HG03571 (cell line): ENCODE results near the gene IGFN1.

Experiments
- ATAC-seq: cut with Tn5 transposase; IDR thresholded peaks from one replicate; pipeline ENCODE4 v1.9.1; 2021; ENCODE audit not compliant: unreplicated experiment

The IGFN1 gene

DNA sequence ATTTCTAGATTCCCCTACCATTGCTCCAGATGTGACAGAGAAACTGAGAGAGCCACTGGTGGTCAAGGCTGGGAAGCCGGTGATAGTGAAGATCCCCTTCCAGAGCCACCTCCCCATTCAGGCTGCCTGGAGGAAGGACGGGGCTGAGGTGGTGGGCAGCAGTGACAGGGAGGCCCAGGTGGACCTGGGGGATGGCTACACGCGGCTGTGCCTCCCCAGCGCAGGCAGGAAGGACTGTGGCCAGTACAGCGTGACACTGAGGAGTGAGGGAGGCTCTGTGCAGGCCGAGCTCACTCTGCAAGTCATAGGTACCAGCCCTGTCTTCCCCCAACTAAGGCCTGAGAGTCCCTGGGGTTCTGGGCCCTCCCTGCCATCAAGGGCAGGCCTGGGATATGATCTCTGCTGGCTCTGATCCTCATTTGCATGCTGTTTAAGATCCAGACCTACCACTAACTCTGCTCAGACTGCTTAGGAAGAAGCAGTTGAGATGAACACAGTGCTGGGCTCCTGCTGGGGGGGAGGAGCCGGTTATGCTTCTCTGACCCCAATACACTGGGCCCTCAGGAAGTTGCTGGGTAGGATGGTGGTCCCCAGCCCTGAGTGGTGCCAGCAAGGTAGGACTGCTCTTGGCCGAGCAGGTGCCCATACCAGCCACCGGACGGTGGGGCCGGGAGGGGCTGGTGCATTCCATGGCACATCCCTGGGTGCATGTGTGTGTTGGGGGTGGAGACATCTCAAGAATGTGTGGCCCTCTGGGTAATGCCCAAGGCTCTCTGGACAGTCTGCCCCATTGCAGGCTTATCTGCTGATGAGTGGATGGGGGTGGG is 25.1 kb downstream of the IGFN1 start:
- no peak for ATAC-seq

DNA sequence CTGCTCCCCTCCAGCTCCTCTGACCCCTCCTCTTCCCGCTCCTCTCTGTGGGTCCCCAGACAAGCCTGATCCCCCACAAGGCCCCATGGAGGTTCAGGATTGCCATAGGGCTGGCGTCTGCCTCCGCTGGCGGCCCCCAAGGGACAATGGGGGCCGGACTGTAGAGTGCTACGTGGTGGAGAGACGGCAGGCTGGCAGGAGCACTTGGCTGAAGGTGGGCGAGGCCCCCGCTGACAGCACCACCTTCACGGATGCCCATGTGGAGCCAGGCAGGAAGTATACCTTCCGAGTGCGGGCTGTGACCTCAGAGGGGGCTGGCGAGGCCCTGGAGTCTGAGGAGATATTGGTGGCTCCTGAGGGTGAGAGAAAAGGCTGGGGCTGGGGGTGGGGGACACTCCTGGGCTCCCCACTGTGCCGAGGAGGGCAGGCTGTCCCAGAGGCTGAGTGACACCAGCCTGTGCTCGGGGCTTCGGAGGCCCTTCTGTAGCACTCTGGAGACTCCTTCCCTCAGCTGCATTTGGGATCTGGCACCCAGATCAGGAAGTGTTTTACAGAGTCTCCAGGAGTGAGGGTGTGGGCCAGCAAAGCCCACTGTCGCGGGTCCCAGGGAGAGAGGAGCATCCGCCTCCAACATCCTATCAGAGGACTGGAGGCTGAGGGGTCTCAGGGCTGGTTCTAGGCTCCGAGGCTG is 25.9 kb downstream of the IGFN1 start:
- no peak for ATAC-seq

DNA sequence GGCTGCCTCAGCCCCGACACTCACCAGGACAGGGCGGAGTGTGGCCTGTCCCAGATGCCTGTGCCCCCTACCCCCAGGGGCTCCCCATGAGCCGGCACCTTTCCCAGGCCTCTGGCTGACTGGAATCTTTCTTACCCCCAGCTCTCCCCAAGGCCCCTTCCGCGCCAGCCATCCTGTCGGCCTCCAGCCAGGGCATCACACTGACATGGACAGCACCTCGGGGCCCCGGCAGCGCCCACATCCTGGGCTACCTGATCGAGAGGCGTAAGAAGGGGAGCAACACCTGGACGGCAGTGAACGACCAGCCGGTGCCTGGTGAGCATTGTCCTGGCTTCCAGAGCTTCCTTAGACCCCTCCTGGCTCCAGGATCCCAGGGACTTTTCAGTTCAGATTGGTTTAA is 26.5 kb downstream of the IGFN1 start:
- ATAC-seq = no peak

DNA sequence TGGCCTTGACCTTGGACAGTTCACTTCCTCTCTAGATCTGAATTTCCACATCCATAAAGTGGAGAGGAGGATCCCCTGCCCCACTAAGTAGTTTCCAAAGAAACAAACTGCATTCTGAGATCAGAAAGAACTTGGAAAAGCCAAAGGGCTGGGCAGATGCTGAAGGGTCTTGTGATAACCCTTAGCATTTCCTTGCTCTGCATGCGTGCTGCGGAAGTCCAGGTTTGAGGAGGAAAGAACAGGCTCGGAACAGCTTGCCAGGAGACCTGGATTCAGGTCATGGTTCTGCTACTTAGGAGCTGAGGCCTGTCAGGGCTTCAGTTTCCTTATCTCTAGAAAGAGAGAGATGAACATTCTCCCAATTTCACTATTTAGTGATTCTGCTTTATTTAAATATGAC is 27.2 kb downstream of the IGFN1 start:
- ATAC-seq = no peak

DNA sequence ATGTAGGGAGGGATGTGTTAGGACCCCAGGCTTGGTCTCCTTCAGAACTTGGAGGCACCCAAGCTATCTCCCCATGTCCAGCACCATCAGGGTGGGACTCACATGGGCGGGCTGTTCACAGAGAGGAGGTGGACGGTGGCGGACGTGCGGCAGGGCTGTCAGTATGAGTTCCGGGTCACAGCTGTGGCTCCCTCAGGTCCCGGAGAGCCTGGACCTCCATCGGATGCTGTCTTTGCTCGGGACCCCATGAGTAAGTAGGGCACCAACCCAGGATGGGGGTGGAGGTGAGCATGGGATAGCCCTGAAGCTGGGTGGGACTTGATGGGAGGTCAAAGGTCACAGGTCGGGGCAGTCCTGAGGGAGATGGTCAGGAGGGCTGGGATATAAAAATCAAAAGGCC is 27.8 kb downstream of the IGFN1 start:
- ATAC-seq = no peak

DNA sequence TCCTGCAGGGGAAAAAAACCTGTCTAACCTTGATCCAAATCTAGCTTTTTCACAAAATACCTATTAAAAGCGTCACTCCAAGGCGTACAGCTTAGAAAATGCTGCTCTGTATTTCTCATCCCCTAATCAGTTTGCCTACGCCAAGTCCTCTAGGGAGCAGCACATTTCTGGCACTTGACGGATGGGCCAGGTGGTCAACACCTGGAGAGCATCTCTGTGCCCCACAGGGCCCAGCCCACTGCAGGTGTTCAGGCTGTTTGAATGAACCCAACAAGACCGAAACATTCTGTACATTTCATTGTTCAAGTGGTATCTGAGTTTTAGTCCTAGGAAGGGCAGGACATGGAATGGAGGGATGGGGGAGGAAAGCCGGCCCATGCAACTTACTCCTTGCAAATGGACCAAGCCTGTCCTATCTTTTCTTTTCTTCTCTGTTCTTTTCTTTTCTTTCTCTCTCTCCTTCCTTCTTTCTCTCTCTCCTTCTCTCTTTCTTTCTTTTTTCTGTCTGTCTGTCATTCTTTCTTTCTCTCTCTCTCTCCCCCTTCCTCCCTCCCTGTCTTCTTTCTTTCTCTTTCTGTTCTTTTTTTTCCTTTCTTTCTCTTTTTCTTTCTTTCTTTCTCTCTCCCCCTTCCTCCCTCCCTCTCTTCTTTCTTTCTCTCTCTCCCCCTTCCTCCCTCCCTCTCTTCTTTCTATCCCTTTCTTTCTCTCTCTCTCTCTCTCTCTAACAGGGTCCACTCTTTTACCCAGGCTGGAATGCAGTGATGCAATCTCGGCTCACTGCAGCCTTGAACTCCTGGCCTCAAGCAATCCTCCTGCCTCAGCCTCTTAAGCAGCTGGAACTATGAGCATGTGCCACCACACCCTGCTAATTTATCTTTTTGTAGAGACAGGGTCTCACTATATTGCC is 29.1 kb downstream of the IGFN1 start:
- ATAC-seq = no peak

DNA sequence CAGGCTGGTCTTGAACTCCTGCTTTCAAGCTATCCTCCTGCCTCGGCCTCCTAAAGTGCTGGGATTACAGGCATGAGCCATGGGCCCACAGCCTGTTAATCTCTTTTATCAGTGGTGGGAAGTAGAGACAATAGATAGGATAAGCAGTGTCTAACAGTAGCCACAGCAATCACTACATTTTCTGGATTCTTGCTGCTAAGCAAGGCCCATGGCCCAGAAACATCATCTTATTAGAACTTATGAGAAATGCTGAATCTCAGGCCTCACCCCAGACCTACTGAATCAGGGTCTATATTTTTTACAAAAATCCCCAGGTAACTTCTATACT is 29.7 kb downstream of the IGFN1 start:
- no peak for ATAC-seq

DNA sequence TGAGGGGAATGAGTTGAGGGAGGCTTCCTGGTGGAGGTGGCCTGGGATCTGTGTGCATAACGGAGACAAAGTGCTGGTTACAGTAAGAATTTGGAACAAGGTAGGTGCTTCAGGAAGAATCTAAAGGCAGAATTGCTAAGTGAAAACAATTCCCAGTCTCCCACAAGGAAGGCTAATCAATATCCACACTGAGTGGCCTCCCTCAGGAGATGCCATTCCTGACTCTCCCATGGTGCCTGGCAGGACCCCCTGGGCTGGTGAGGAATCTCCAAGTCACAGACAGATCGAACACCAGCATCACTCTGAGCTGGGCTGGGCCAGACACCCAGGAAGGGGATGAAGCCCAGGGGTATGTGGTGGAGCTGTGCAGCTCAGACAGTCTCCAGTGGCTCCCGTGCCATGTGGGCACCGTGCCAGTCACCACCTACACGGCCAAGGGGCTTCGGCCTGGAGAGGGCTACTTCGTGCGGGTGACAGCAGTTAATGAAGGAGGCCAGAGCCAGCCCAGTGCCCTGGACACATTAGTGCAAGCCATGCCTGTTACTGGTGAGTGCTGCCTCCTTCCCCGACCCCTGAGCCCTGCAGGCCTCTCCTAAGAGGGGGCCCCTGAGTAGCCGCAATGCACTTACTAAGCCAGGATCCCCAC is 30.7 kb downstream of the IGFN1 start:
- ATAC-seq = no peak

DNA sequence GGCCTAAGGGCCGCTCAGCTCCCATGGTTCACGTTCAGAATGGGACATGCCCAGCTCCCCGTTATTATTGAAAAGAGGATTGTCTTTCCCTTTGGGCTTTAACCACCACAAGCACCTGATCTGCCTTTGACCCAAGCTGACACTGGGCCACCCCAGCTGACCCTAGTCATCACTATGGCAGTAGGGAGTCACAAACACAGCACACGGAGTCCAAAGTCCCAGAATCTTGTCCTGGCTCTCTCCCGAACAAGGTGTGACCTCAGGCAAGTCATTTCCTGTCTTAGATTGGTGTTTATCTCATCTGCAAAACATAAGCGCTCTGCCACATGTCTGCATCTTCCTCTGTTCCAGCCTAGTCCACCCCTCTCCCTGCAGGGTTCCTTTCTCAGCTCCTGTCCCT is 31.5 kb downstream of the IGFN1 start:
- ATAC-seq = no peak

DNA sequence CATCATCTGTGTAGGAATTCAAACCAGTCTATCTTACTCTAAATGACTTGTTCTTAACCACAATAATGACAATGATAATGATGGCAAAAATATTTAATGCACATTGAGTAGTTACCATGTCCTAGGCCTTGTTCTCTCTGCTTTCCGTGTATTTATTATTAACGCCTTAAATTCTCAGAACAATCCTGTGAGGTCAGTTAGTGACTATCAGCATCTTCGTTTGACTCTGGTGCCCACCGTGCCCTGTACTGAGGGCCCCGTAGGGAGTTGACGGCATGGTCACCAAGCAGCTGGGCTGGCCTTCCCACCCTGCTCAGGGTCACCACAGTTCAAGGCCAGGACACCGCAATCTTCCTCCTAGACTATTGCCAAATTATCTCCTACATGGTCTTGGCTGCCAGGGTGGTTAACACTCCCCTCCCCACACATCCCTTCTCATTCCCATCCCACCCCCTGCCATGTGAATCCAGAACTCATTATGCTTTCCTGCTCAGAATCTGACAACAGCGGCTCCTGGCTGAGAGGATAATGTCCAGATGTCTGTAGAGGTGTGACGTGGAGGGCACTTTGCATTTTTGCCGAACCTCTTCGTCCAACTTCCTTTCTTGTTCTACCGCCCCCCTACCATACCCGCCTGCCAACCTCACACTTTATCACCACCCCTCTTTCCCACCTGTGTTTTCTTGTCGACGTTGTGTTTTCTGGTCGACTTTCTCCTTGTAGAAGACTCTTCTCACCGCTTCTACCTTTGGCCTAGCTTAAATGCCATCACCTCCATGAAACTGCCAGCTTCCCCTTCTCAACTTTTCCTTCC is 33.4 kb downstream of the IGFN1 start:
- ATAC-seq = no peak

DNA sequence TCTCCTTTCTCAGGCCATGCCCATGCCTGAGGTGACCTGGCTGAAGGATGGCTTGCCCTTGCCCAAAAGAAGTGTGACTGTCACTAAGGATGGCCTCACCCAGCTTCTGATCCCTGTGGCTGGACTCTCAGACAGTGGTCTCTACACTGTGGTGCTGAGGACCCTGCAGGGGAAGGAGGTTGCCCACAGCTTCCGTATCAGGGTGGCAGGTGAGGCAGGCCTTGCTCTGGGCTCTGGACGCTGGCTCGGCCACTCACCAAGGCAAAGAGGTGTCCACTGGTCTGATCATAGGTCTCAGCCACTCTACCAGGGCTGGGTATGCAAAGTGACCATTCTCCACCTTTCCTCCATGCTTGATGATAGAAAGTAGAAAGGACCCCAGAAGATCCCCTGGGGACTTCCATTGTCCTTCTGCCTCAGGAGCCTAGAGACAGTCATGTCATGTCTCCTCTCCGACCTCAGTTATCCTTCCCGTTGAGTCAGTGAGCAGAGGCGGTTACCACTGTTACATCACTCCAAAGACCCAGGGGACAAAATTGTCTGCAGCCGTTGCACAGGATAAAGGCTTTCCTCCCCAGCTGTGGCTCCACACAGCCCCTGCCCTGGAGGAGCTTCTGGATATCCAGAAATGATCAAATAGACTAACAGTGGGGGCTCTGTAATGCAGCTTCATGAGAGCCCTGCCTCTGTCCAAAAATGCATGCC is 34.2 kb downstream of the IGFN1 start:
- ATAC-seq = no peak

DNA sequence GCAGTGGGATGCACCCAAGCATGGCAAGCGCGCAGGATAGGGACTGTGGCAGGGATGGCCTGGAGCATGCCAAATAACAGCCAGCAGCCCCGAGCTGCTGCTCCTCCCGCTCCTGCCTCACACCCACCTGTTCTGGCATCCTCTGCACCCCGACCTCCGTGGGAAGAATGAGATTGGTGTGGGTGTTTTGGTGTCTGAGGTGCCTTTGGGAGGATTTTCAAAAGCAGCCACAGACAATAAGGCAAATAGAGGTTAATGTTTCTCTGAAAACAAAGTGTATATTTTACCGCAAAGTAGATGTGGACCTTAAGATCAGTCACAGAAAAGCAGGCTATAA is 35.5 kb downstream of the IGFN1 start:
- no peak for ATAC-seq

DNA sequence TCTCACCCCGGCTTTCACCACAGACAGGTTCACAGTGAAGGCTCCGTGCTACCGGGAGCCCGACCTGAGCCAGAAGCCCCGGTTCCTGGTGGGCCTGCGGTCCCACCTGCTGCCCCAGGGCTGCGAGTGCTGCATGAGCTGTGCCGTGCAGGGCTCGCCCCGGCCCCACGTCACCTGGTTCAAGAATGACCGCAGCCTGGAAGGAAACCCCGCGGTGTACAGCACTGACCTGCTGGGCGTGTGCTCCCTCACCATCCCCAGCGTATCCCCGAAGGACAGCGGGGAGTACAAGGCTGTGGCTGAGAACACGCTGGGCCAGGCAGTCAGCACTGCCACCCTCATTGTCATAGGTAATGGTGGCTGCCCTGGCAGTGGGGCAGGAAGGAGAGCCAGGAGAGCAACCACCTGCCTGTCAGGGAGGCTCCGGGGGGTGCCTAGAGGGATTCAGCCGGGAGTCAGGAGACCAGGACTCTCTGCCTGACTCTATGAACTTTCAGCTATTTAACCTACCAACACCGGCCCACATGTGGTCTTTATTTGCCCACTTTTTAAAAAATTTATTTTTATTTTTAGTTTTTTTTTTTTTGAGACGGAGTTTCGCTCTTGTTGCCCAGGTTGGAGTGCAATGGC is 36.4 kb downstream of the IGFN1 start:
- ATAC-seq = no peak

DNA sequence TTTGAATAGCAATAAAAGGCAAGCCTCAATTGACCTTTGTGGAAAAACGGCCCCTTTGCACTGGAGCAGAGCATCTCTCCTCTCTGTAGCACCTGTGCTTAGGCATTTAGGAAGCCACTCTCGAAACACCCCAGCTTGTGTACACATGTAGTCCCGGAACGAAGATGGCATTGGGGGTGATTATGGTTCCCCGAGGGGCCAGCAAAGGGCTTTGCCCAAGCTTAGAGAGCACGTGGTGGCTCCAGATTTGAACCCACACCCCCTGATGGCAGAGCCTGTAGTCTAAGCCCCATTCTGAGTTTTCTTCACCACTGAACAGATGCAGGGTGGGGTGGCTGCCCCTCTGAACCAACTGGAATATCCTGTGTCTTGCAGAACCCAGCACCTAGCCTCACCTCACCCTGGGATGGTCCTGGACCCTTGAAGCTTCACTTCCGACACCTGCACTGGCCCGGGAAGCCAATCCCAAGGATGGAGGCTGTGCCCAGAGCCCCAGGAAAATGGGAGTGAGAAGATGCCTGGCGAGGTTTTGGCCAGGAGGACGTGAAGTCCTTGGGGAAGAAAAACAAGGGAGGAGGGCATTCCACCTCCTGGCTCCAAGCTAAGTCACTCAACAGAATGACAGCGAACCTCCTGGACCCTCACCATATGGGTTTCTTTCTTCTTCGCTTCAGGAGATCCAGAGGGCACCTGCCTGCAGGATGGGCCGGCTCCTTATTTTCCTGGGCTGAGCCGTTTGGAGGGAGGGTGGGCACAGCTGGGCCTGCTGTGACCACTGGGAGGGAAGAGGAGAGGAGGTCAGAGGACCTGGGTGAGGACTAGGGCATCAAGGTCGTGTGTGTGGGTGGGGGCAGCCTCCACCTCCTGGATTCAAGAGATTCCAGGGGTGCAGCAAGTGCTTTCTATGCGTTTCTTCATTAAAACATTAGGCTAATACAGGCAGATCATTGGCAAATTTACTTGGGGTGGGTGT is 37.7 kb downstream of the IGFN1 start:
- no peak for ATAC-seq

DNA sequence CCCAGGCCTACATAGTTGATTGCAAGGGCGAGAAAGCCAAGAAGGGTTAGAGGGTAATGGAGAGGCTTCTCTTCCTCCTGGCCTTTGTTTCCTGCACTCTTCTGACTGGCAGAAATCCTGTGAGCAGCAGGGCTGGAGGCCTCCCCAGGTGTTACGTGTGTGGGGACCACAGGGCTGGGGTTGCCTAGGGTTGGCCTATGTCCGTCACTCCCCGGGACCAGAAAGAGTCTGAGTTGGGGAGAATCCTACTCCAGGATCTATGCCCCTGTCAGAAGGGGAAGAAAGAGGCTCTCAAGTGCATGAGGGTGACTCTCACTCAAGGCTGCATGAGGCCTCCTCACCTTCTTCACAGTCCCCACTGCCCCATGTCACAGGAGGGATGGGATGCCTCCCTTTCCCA is 38.5 kb downstream of the IGFN1 start:
- ATAC-seq = no peak

DNA sequence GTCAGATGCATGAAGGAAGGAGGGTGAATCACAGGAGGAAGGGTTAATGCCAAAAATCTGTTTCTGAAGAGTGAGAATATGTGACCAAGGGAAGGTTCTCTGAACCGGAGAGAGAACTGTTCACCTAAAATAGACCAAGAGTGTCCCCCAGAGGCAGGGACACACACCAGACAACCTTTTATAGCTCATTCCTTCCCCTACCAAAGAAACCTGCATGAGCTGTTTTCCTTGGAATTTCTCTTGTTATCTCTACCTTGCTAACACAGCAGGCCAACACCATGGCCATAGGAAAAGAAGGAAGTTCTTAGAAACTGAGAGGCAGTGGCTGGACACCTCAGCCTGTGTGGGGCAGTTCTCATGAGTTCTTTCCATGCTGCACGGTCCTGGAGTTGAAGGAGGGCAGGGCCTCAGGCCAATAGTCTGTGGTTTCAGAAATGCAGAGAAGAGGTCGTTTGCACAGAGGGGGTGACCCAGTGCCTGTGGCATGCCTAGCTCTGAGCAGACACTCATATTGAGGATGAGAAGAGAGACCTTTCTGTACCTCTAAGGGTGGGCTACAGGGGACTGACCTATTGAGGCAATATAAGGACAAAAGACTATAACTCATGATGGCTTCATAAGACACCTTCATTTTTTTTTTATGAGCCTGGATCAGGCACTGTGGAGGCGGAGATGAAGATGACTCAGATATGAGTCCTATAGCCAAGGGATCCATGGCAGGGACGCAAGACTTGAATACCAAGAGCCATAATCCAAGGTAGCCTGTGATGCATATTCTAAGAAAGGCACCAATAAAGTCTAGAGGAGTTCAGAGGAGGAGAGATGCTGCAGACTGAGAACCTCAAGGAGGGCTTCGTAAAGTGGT is 39.4 kb downstream of the IGFN1 start:
- ATAC-seq = no peak

DNA sequence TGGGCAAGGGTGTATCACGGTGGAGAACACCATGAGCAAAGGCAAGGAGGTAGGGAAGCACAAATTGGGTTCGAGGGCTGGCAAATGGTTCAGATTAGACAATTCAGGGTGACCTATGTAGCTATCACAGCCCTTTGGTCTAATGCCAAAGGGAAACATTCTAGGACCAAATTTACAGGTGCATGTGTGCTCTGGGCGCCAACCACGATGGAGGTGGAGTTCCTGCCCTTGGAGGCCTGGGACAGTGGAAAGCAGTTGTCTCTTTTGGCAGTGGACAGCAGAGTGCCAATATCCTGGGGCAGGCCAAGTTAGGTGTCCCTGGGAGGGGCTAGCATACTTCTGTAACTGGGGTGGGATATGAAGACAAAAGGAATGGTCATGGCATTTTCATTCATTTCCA is 40.1 kb downstream of the IGFN1 start:
- no peak for ATAC-seq
